GM21528 (cell line): ENCODE results near the gene CDC42EP4.

Experiments
- ATAC-seq: cut with Tn5 transposase; IDR thresholded peaks from one replicate; pipeline ENCODE4 v1.9.1; 2021; ENCODE audit warnings: mild to moderate bottlenecking, moderate library complexity; ENCODE audit not compliant: unreplicated experiment, low FRiP score

Gene CDC42EP4

GRCh38 chr17:73261952-73262675 is 49.7 kb downstream of the CDC42EP4 start:
- no peak for ATAC-seq

DNA sequence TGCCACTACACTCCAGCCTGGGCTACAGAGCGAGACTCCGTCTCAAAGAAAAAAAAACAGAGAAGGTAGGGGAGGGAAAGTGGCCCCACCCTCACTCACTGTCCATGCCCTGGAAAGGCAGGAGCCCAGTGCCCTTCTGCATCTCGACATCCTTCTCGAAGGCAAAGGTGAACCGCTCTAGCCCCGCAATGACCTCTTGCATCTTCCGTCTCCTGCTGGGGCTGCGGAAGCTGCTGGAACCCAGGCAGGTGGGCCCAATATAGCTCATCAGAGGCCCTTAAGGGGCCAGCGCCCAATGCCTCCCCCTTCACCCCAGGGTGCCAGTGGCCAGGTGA is 50.2 kb downstream of the CDC42EP4 start, which contains the start of gene CPSF4L:
TSS of gene CPSF4L (minus strand) at position 264 of the 335 bp plus-strand sequence. CDS start at position 202, 62 bp downstream.
- ATAC-seq = no peak

DNA sequence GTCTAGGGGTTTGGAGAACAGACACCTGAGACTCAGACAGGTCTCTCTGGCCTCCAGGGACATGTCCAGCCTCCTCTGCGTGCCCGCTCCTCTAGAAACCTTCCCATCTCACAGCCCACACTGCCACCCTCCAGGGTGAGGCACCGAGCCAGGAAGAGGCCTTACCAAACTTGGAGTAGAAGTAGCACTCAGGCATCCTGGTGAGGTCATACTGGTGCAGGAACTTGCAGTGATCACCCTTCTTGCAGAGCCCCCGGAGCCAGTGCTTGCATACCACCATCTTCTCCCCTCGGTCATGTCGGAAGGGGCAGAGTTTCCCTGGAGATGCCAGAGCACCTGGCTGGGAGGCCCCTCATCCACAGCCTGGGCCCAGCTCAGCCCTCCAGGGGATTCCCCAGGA is 54.3 kb downstream of the CDC42EP4 start:
- ATAC-seq = no peak

- ATAC-seq = no peak
Measured at GRCh38 chr17:73256220-73256619, 55.6 kb downstream of the CDC42EP4 start.

- no peak for ATAC-seq
Measured at GRCh38 chr17:73255671-73256181, 56.1 kb downstream of the CDC42EP4 start.

- no peak for ATAC-seq
Measured at GRCh38 chr17:73251871-73252270, 59.9 kb downstream of the CDC42EP4 start.

GRCh38 chr17:73250851-73251640 is 60.8 kb downstream of the CDC42EP4 start:
- ATAC-seq = no peak

- ATAC-seq = no peak
Measured at GRCh38 chr17:73249700-73250099, 62.1 kb downstream of the CDC42EP4 start.

- ATAC-seq = no peak
Measured at GRCh38 chr17:73248532-73248931, 63.3 kb downstream of the CDC42EP4 start.

DNA sequence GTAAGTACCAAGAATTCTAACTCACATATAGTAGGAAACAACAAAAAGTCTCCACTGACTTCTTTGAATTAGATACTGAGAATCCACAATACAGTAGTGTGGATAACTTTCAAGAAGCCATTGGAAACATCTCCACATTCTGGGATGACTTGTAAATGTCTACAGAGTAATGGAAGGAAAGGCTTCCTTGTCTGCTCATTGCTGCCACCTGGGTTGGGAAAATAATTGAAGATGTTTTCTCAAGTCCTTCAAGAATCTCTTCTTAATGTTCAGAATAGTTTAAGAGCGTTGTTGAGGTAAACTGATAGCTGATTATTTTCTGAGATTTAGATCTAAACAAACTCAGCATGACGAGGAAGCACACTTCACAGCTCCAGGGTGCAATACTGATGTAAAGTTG is 64.1 kb downstream of the CDC42EP4 start:
- no peak for ATAC-seq

DNA sequence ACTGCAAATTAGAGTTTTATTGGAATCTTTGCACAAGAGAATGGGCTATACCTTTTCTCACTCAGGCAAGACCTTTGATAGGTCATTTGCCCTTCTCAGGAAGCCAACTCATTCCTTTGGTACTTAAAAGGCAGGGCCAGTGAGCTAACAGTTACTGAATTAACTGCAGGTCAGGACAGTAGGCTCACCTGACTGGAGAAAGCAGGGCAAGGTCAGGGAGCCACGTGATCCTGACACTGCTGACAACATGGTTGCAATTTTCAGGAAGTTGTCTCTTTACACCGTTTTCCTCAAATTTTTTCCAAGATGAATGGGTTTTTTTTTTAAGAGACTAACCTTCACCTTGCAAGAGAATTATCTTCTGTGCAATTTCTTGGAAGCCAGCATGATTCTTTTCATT is 71.2 kb downstream of the CDC42EP4 start:
- no peak for ATAC-seq

DNA sequence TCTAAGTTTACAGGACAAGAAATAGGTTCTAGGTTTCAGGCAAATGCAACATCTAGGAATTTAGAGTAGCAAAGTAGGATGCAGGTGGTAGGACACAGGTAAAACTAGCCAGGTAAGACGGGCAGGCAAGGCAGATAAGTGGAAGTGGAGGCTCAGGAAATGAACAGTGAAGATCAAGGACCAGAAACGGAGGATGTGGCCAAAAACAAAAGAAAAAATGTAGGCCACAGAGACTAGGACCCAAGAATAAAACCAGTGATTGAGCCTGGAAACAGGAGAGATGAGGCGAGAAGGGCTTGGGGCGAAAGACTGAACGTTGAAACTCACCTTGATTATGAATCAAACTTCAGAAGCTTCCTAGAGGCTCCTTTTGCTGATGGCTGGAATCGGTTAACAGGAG is 74.1 kb downstream of the CDC42EP4 start:
- no peak for ATAC-seq

- ATAC-seq = no peak
Measured at GRCh38 chr17:73234736-73235135, 77.1 kb downstream of the CDC42EP4 start.
